Activated naive CD4-positive, alpha-beta T cell treated with Interleukin-2 at 50 U/mL for 16 hours (primary cell): ENCODE results near the gene PLCB3.
"Not testable (repeated sequence)": the region's sequence is repeated elsewhere in the genome, so short reads cannot be mapped to it uniquely, and the experiment has no call there.

Experiments used
- DNase-seq: peaks from one replicate; pipeline ENCODE4 v3.0.0-alpha.2; 2020

The PLCB3 gene

DNA sequence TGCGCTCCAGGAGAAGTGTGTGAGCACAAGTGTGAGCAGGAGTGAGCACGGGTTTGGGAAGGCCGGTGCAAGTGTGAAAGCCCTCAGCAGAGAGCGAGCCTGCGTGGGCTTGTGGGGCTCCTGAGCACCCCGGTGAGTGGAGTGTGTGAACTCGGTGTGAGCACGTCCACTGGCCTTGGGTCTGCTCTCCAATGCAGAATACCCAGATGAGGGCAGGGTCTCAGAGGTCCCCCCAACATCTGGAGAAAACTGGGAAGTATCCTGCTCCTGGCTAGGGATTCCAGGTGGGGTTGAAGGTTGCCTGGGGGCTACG is 55.2 kb downstream of the PLCB3 start:
- no peak for DNase-seq

DNA sequence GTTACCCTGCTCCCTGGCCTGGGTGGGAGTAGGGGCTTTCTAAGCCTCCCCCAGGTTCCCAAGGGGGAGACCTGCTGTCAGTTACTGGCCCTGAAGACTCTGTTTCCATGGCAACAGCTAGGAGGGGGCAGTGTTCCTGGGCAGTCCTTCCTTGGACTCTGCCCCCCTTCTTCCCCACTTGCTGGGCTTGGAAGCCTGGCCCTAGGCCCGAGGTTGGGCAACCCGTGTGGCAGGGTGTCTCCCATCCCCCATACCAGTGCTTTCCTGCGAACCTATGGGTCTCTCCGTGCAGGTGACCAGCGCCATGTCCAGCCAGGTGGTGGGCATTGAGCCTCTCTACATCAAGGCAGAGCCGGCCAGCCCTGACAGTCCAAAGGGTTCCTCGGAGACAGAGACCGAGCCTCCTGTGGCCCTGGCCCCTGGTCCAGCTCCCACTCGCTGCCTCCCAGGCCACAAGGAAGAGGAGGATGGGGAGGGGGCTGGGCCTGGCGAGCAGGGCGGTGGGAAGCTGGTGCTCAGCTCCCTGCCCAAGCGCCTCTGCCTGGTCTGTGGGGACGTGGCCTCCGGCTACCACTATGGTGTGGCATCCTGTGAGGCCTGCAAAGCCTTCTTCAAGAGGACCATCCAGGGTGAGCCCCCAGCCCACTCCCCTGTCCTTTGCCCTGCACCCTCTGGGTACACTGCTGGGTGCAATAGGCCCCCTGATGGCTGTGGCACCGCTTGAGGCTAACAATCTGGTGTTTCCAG is 55.7 kb downstream of the PLCB3 start:
- no peak for DNase-seq

DNA sequence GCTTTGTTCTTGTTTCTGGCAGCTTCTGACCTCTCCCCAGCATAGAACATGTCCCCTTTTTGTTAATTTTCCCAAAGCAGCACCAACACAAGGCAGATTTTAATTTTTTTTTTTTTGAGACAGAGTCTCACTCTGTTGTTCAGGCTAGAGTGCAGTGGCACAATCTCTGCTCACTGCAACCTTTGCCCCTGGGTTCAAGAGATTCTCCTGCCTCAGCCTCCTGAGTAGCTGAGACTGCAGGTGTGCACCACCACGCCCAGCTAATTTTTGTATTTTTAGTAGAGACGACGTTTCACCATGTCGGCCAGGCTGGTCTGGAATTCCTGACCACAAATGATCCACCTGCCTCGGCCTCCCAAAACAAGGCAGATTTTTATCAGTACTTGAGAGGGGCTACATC is 56.5 kb downstream of the PLCB3 start:
- not testable (repeated sequence) for DNase-seq

DNA sequence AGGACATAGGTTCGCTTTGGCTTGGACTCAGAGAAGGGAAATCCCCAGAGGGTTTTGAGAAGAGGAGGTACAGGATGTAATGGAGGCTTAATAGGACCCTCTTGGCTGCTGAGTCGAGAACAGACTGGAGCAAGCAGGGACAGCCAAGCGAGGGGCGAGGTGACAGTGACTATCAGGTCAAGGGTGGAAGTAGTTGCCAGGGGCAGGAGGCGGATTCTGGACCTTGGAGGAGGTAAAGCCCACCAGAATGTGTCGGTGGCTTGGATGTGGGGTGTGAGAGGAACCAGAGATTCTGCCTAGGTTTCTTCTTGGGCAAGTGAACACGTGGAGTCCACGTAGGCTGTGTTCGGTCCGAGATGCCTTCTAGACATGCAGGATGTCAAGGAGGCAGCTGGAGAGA is 61.6 kb downstream of the PLCB3 start:
- DNase-seq: no peak

DNA sequence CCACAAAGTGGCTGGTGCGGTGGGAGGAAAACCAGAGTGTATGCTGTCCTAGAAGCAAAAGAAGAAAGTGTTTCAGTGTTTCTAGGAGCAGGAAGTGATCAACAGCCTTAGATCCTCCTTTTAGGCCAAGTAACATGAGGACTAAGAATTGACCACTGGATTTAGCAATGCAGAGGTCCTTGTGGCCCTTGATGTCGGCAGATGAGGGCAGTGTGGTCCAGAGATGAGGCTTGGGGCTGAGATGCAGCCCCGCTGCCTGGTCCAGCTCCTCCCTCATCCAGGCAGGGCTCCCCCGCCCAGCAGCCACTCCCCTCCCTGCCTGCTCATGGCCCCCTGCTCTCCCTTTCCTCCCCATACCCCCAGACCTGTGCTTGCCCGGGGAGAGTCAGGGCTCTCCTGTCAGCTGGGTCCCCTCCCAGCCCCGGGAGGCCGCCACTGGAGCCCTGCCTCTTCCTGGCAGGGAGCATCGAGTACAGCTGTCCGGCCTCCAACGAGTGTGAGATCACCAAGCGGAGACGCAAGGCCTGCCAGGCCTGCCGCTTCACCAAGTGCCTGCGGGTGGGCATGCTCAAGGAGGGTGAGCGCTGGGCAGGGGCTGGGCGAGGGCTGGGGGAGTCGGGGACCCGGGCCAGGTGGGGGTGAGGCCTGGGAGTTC is 62.3 kb downstream of the PLCB3 start:
- DNase-seq: no peak

DNA sequence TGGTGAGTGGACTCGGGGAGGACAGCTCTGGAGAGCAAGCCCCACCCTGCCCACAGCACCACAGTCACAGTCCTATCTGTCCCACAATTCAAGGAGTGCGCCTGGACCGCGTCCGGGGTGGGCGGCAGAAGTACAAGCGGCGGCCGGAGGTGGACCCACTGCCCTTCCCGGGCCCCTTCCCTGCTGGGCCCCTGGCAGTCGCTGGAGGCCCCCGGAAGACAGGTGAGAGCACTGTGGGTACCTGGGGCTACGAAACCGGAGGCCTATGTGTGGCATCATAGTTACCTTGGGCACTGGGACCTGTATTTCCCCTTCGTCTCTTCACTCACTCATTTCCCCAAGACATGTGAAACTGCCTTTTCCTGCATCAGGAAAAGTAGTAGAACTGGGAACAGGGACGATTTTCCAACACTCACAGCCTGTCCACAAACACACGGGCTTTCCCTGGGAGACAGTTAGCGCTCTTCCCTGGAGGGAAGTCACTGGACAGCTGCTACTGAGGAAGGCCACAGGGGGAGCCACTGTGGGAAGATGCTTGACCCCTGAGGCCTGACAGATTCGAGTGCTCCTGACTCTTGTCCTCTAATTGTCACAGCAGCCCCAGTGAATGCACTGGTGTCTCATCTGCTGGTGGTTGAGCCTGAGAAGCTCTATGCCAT is 62.9 kb downstream of the PLCB3 start:
- DNase-seq: no peak

DNA sequence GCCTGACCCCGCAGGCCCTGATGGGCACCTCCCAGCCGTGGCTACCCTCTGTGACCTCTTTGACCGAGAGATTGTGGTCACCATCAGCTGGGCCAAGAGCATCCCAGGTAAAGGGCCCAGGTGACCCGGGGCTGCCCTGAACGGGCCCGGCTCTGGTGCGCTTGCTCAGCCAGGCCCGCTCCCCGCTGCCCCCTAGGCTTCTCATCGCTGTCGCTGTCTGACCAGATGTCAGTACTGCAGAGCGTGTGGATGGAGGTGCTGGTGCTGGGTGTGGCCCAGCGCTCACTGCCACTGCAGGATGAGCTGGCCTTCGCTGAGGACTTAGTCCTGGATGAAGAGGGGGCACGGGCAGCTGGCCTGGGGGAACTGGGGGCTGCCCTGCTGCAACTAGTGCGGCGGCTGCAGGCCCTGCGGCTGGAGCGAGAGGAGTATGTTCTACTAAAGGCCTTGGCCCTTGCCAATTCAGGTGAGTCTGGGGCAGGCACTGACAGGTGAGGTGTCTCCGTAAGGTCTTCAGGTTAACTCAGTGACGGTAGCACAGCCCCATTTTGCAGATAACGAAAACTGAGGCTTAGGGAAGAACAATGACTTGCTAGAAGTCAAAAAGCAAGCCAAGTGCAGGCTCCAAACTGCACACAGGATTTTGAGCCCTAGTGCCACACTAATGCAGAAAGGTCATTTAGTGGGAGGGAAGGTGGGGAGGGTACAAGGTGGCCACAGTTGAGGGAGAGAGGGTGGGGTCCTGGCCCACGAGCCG is 63.7 kb downstream of the PLCB3 start:
- no peak for DNase-seq

DNA sequence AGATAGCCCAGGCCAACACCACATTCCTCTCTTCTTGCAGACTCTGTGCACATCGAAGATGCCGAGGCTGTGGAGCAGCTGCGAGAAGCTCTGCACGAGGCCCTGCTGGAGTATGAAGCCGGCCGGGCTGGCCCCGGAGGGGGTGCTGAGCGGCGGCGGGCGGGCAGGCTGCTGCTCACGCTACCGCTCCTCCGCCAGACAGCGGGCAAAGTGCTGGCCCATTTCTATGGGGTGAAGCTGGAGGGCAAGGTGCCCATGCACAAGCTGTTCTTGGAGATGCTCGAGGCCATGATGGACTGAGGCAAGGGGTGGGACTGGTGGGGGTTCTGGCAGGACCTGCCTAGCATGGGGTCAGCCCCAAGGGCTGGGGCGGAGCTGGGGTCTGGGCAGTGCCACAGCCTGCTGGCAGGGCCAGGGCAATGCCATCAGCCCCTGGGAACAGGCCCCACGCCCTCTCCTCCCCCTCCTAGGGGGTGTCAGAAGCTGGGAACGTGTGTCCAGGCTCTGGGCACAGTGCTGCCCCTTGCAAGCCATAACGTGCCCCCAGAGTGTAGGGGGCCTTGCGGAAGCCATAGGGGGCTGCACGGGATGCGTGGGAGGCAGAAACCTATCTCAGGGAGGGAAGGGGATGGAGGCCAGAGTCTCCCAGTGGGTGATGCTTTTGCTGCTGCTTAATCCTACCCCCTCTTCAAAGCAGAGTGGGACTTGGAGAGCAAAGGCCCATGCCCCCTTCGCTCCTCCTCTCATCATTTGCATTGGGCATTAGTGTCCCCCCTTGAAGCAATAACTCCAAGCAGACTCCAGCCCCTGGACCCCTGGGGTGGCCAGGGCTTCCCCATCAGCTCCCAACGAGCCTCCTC is 64.6 kb downstream of the PLCB3 start:
- not testable (repeated sequence) for DNase-seq

DNA sequence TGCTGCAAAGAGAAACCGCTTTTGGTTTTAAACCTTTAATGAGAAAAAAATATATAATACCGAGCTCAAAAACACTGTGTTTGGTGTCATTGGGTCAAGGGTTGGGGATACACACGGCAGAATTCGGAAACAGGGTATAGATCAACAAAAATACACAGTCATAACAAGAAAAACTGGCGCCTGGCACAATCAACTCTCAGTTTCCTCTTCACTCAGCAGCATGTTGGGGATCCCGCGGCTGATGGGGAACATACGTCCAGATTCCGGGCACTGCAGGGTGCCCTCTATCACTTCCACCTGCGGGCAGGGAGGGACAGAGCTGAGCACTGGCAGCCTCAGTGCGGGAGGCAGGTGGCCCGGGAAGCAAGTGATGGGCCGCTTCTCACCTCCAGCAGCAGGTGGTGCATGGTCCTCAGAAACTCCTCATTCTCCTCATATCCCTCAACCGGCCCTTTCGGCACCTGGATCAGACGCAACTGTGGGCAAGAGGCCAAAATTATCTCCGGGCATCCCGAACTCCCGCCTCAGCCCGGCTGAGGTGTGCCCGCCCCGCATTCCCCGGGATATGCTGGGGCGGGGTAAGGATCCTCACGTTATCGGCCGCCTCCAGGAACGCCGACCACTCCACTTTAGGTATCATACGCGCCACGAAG is 65.5 kb downstream of the PLCB3 start:
- peak; percentile 42 for DNase-seq

DNA sequence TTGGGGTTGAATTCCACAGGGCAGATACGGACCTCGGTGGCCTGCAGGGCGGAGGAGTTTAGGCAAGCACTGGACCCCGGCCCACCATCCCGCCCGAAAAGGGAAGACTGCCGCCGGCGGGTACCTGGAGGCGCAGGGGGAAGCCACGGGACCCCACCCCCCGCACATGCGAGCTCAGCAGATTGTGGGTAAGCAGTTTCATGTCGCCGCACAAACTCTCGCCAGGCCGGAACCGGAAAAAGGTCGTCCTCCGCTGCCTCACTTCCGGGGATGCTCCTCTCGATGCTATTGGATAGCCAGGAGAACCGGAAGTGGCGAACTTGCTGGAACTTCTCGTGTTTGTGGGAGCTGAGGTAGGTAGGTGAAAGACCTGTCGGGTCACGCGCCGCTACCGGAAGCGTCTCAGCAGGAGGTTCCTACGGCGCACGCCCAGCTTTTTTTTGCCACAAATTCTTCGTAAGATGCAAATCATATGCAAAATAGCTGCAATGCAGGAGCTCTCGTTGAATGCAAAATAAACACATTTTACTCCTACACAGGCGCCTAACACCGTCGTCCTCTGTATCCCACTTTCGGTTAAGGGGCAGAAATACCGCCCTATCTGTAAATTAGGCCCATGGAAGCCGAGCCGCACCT is 66.1 kb downstream of the PLCB3 start, which contains the start of gene TRMT112:
TRMT112 (minus strand) TSS at position 235 of the 636 bp plus-strand sequence; CDS start at position 202, 33 bp downstream.
- DNase-seq: peak; percentile 96

DNA sequence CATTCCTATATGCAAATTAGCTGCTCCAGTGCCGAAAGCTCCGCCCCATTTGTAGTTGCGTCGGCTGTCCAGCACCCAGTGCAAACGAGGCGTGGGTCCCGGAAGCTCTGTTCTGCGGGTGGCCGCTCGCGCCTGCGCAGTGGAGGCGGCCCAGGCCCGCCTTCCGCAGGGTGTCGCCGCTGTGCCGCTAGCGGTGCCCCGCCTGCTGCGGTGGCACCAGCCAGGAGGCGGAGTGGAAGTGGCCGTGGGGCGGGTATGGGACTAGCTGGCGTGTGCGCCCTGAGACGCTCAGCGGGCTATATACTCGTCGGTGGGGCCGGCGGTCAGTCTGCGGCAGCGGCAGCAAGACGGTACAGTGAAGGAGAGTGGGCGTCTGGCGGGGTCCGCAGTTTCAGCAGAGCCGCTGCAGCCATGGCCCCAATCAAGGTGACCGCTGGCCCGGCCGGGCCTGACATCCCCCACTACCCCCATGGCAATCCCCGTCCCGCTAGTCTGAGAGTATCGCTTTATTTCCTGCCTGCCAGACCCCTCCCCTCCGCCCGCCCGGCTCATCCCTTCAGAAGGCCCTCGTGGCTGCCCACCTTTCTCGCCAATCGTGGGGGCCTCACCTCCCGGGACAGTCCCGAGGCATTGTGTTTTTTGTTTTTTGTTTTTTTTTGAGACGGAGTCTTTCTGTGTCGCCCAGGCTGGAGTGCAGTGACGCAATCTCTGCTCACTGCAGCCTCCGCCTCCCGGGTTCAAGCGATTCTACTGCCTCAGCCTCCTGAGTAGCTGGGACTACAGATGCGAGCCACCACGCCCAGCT is 66.8 kb downstream of the PLCB3 start, which contains the start of gene PRDX5:
PRDX5 (plus strand) TSS at position 161 of the 805 bp plus-strand sequence; CDS start at position 256, 95 bp downstream.
- DNase-seq: peak; percentile 95
